Mononuclear cell (primary cell): ENCODE measurements around the gene TPST1. TPM values are rescaled to one million over a fixed set of nuclear protein-coding genes. Genes with fewer than 3 reads are reported as not detected.
"Not testable (repeated sequence)": the region's sequence is repeated elsewhere in the genome, so short reads cannot be mapped to it uniquely, and the experiment has no call there.

Experiments used
- H3K27me3 ChIP-seq: 2 replicates; pipeline ENCODE4 v1.6.0; 2011; ENCODE audit warnings: low read length, control low read depth; ENCODE audit not compliant: insufficient read depth
- H3K4me1 ChIP-seq: 2 replicates; pipeline ENCODE4 v1.5.1; 2011; ENCODE audit warnings: mild to moderate bottlenecking, low read length, control low read depth; ENCODE audit not compliant: insufficient read depth
- H3K4me3 ChIP-seq: 2 replicates; pipeline ENCODE4 v1.5.1; 2011; ENCODE audit warnings: mild to moderate bottlenecking, low read length, moderate library complexity
- H3K9me3 ChIP-seq: 2 replicates; pipeline ENCODE4 v1.5.1; 2011; ENCODE audit warnings: low read depth, mild to moderate bottlenecking, control low read depth, low read length
- total RNA-seq: library from RNA; depleted of rRNA; stranded (reverse); fragments of >200 nt; gene quantifications from one replicate; pipeline ENCODE4 v1.2.3, GENCODE V29; 2012

The TPST1 gene
- total RNA-seq, 1 donor = 7.9 TPM

DNA sequence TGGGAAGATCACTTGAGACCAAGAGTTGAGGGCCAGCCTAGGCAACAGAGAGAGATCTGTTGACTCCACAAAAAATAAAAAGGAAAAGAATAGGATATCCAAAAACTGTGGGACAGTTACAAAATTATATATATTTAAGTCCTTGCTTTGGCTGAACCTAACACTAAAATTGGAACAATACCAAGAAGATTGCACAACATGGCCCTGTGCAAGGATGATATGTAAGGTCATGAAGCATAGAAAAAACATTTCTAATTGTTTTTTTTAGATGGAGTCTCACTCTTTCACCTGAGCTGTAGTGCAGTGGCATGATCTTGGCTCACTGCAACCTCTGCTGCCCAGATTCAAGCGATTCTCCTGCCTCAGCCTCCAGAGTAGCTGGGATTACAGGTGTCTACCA is 139.0 kb downstream of the TPST1 start:
- H3K27me3 ChIP-seq = no peaks in the 10 kb centered on the region
- no peak overlapping the region for H3K4me3 ChIP-seq
- peaks cover 18% of the 10 kb centered on the region for H3K4me1 ChIP-seq
- H3K9me3 ChIP-seq = peaks cover 6% of the 10 kb centered on the region

GRCh38 chr7:66348531-66348930 is 143.4 kb downstream of the TPST1 start:
- no peak overlapping the region for H3K4me3 ChIP-seq
- H3K4me1 ChIP-seq = peaks cover 25% of the 10 kb centered on the region
- no peaks in the 10 kb centered on the region for H3K27me3 ChIP-seq
- no peaks in the 10 kb centered on the region for H3K9me3 ChIP-seq

DNA sequence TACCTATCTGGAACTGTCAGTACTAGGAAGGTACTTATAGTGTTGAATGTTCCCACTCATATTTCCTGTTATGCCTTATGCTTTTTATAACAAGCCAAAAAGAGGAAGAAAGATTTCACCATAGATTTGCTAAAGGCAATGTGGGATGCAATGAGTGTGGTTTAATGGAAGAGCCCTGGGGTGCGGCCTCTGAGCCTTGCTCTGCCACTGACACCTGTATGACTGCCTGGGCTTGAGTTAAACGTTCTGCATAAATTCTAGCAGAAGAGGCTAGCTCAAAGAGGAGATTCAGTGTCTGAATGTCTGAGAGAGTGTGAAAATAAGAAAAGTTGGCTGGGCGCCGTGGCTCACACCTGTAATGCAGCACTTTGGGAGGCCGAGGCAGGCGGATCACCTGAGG is 143.8 kb downstream of the TPST1 start:
- Histone ChIP-seq H3K27me3 (no peaks in the 10 kb centered on the region), H3K4me1 (peaks cover 24% of the 10 kb centered on the region), H3K4me3 (no peak overlapping the region), H3K9me3 (no peaks in the 10 kb centered on the region)

DNA sequence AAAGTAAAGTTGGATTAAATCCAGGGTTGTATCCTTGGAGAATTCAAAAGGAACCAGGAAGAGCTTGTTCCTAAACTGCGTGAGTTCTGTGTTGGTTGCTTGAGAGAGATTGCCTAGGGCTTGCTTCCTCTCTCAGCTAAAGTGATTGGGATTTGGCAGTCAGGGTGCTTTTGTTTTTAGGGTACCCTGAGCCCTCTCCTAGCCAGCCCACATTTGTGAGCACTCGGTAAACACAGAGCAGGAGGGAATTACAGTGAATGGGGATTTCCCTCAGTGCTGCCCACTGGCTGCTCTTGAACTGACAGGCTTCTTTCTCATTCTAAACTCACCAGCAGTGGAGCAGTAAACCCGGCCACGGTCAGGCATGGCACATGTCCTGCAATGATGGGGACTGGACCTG is 146.9 kb downstream of the TPST1 start:
- Histone ChIP-seq H3K4me1 (peaks cover 19% of the 10 kb centered on the region), H3K4me3 (no peak overlapping the region), H3K9me3 (no peaks in the 10 kb centered on the region), H3K27me3 (no peaks in the 10 kb centered on the region)

GRCh38 chr7:66353547-66353946 is 148.4 kb downstream of the TPST1 start:
- Histone ChIP-seq H3K27me3 (no peaks in the 10 kb centered on the region), H3K9me3 (no peaks in the 10 kb centered on the region), H3K4me1 (peaks cover 13% of the 10 kb centered on the region), H3K4me3 (no peak overlapping the region)

- peaks cover 3% of the 10 kb centered on the region for H3K4me1 ChIP-seq
- H3K9me3 ChIP-seq = no peaks in the 10 kb centered on the region
- no peaks in the 10 kb centered on the region for H3K27me3 ChIP-seq
- no peak overlapping the region for H3K4me3 ChIP-seq
These were observed 150.6 kb downstream of the TPST1 start for GRCh38 chr7:66355756-66356155.

DNA sequence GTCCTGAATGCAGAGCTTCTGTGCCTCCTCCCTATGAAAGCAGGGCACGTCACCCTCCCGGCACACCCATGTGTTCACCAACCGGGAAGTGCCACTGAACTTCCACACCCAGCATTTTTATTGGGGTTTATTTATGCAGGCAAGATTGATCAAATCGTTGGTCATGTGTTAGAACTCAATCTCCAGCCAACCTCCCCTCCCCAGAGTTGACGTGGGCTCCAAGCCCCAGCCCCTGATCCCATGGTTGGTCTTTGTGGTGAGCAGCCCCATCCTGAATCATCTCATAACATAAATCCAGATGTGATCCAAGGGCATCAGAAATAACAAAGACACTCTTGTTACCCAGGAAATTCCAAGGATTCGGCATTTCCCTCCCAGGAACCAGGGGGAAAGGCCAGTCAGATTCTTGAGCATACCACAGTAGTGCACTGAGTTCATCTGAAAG is 151.2 kb downstream of the TPST1 start:
- no peaks in the 10 kb centered on the region for H3K27me3 ChIP-seq
- H3K4me1 ChIP-seq = peaks cover 3% of the 10 kb centered on the region
- no peak overlapping the region for H3K4me3 ChIP-seq
- H3K9me3 ChIP-seq = no peaks in the 10 kb centered on the region

DNA sequence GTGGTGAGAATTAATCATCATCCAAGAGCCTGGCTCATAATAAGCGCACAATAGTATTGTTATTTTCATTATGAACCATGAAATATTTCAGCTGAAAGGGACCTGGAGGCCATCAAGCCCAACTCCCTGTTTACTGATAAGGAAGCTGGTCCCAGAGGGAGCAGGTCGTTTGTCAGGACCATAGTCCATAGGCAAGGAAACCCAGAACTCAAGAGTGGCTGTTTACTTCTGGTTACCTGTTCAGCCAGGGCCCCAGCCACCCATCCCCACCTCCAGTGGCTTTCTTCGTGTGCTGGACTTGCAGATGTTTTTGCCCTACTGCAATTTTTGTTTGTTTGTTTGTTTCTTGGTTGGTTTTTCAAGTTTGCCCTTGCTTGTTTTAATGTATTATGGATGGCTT is 152.0 kb downstream of the TPST1 start:
- Histone ChIP-seq H3K4me1 (peaks cover 3% of the 10 kb centered on the region), H3K4me3 (no peak overlapping the region), H3K27me3 (no peaks in the 10 kb centered on the region), H3K9me3 (no peaks in the 10 kb centered on the region)

GRCh38 chr7:66359656-66360211 is 154.6 kb downstream of the TPST1 start:
- Histone ChIP-seq H3K27me3 (no peaks in the 10 kb centered on the region), H3K9me3 (no peaks in the 10 kb centered on the region), H3K4me1 (peaks cover 3% of the 10 kb centered on the region), H3K4me3 (no peak overlapping the region)

DNA sequence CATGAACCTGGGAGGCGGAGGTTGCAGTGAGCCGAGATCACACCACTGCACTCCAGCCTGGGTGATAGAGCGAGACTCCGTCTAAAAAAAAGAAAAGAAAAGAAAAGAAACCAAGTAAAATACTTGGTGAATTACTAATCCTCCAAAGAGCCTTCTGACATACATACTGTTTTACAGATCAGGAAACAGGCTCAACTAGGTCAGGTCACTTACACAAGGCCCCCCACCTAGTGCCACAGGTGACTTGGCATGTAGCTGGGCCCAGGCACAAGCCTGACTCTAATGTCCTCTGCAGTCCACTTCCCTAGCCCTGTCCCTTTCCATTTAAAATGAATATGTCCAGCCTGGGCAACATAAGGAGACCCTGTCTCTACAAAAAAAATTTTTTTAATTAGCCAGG is 157.0 kb downstream of the TPST1 start:
- Histone ChIP-seq H3K4me1 (peaks cover 3% of the 10 kb centered on the region), H3K9me3 (no peaks in the 10 kb centered on the region), H3K27me3 (no peaks in the 10 kb centered on the region), H3K4me3 (no peak overlapping the region)

- H3K4me1 ChIP-seq = peaks cover 3% of the 10 kb centered on the region
- H3K9me3 ChIP-seq = no peaks in the 10 kb centered on the region
- H3K27me3 ChIP-seq = no peaks in the 10 kb centered on the region
- no peak overlapping the region for H3K4me3 ChIP-seq
These were observed 158.5 kb downstream of the TPST1 start for GRCh38 chr7:66363635-66364034.

GRCh38 chr7:66365031-66365430 is 159.9 kb downstream of the TPST1 start:
- not testable (repeated sequence) for H3K4me1 ChIP-seq, H3K9me3 ChIP-seq, H3K4me3 ChIP-seq, H3K27me3 ChIP-seq

DNA sequence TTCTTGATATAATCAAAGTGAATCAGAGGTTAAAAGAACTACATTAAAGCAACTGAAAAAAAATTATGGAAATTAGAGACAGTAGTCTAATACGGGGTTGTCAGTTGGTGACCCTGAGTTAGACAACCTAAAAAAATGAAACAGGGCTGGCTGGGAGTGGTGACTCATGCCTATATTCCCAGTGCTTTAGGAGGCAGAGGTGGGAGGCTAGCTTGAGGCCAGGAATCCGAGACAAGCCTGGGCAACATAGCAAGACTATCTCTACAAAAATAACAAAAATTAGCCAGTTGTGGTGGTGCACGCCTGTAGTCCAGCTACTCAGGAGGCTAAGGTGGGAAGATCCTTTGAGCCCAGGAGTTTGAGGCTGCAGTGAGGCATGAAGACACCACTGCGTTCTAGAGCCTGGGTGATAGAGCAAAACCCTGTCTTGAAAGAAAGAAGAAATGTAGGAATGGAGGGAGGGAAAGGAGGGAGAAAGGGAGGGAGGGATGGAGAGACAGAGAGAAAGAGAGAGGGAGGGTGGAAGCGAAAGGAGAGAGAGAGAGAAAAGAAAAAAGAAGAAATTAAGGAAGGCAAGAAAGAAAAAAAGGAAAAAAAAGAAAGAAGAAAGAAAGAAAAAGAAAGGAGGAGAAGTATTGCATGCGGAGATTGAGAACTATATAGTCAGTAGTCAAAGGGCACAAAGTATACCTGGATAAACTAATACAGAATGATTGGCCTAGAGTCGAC is 166.1 kb downstream of the TPST1 start:
- Histone ChIP-seq H3K9me3 (no peaks in the 10 kb centered on the region), H3K4me3 (no peak overlapping the region), H3K4me1 (no peaks in the 10 kb centered on the region), H3K27me3 (no peaks in the 10 kb centered on the region)

DNA sequence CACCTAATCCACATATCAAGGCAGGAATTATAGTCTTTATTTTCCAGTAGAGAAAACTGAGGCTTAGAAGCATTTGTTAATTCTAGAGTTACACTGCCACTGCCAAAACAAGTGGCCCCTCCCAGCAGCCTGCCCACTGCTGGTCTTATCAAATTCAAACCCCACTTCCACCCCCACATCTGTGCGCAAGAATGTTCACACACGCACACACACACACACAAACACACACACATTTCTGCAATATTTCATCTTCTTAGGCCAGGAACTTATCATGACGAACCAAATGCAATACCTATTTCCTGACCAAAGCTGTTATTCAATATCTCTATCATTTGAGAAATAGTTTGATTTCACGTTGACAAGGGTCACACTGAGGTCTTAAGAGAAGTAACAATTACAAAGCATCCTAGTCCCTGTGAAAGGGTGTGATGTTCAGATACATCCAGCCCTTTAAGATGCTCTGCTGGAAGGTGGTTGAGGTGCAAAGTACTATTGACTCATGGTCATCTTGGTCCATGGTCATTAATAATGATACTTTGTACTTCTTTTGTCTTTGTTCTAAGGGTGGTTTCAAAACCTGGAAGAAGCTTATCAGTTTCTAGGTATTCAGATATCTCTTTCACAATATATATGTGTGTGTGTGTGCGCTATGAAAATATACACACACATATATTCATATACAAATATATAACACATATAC is 169.2 kb downstream of the TPST1 start:
- H3K4me1 ChIP-seq, H3K9me3 ChIP-seq, H3K27me3 ChIP-seq, H3K4me3 ChIP-seq: not testable (repeated sequence)

DNA sequence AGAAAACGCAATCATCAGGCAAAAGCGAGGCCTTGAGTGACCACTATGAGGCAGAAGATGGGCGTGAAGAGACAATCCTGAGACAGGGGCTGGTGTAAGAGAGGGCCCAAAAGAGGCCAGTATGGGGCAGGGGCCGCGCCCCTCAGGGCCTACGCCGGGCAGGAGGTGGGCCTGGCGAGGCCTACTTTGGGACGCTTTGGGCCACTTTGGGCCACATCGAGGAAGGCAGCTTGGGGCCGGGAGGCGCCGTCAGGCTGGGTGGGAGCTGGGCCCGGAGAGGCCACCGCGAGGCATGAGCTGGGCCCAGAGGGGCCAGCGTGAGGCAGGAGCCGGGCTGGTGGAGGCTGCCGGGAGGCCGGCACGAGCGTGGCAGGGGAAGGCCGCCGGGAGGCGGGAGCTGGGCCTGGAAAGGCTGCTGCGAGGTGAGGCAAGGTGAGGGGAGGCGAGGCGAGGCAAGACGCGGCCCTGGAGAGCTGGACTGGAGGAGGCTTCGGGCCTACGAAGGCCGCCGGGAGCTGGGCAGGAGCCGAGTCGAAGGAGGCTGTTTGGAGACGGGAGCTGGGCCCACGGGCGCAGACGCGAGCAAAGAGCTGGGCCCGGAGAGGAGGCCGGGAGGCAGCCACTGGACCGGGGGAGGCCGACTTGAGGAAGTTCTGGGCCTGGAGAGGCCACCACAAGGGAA is 171.3 kb downstream of the TPST1 start:
- no peaks in the 10 kb centered on the region for H3K27me3 ChIP-seq
- H3K4me3 ChIP-seq = no peak overlapping the region

More for the DNA sequence above, 171.3 kb downstream of the TPST1 start:
- Histone ChIP-seq H3K9me3 (no peaks in the 10 kb centered on the region), H3K4me1 (no peaks in the 10 kb centered on the region)
